ENCODE data around the gene EEF1AKMT3.

Gene EEF1AKMT3

DNA sequence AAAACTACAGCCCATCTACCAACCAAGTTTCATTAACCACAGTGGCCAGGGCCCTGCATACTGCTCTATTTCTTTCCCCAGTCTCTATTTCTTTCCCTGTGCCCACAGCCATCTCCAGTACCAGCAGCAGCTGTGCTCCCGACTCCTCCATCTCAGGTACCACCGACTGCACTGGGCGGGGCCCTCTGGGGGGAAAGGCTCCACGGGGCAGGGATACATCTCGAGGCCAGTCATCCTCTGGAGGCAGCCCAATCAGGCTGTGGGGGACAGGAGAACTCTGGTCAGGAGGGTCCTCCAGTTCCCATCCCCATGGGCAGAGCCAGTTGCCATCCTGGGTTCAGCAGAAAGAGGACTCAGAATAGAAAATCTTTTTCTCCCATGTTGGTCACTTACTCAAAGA, 23.4 kb upstream of the EEF1AKMT3 start:
- H4K20me1 ChIP-seq (ENCODE audit: insufficient read depth, low read length): no peaks in the 10 kb centered on the region

DNA sequence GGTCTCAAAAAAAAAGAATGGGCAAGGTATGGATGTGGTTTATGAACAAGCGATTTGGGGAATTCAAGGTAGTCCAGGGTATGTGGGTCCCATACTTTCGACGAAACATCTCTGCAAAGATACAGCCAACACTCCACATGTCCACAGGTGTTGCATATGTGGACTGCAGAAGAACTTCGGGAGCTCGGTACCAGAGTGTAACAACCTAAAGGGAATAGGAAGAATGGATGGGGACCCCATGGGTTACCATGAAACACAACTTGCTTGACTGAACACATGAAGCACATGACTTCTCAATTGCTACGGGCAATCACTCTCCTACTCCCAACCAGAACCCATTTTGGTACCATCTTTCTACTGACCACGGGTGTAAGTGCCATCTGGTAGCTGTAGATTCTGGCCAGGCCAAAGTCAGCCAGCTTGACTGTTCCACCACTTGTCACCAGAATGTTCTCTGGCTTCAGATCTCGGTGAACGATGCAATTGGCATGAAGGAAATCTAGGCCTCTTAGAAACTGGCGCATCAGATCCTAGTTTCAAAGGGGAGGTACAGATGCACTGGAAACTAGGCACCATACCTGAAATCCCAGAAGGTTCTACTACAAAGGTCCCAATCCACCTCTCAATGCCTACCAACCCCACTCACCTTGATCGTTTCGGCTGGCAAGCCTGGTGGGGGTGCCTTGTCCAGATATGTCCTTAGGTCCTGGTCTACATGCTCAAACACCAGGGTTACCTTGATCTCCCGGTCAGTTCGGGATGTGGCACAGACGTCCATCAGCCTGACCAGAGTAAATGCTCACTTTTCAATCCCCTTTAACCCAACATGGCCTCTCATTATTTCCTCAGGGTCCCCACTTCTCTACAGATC, 21.6 kb upstream of the EEF1AKMT3 start:
- Histone ChIP-seq H3K79me2 (ENCODE audit: low read length) (peaks cover 36% of the 10 kb centered on the region), H3K4me2 (ENCODE audit: low read depth, low read length) (peak overlapping the region; percentile 70), H3K9me2 (replicated peaks; ENCODE audit: insufficient read depth, low read length) (no peaks in the 10 kb centered on the region), H2AFZ (ENCODE audit: low read length) (no peak overlapping the region), H3F3A (ENCODE audit: insufficient read depth, low read length) (peaks cover 38% of the 10 kb centered on the region), H3K4me3 (ENCODE audit: low read length) (peak overlapping the region; percentile 72), H3K36me3 (replicated peaks; ENCODE audit: insufficient read depth, low read length) (peaks cover 7% of the 10 kb centered on the region; the same call in 1 of the 2 replicates), H3K9me3 (replicated peaks; ENCODE audit: insufficient read depth, low read length) (no peaks in the 10 kb centered on the region), H3K9ac (ENCODE audit: low read length) (peak overlapping the region; percentile 88), H3K27me3 (replicated peaks; ENCODE audit: insufficient read depth, low read length) (no peaks in the 10 kb centered on the region), H3K27ac (ENCODE audit: low read length) (peak overlapping the region; percentile 44; the same call in 1 of the 2 replicates), H4K20me1 (ENCODE audit: insufficient read depth, low read length) (no peaks in the 10 kb centered on the region), H3K4me1 (ENCODE audit: low read length) (peaks cover 28% of the 10 kb centered on the region)
- TF ChIP-seq EZH2 (optimal IDR thresholded peaks at IDR 0.05; ENCODE audit: low read depth, low read length): no peak
- no peak for TF ChIP-seq EZH2phosphoT487 (IDR thresholded peaks at IDR 0.05; ENCODE audit: low read length)
- TF ChIP-seq, protein P1, sequence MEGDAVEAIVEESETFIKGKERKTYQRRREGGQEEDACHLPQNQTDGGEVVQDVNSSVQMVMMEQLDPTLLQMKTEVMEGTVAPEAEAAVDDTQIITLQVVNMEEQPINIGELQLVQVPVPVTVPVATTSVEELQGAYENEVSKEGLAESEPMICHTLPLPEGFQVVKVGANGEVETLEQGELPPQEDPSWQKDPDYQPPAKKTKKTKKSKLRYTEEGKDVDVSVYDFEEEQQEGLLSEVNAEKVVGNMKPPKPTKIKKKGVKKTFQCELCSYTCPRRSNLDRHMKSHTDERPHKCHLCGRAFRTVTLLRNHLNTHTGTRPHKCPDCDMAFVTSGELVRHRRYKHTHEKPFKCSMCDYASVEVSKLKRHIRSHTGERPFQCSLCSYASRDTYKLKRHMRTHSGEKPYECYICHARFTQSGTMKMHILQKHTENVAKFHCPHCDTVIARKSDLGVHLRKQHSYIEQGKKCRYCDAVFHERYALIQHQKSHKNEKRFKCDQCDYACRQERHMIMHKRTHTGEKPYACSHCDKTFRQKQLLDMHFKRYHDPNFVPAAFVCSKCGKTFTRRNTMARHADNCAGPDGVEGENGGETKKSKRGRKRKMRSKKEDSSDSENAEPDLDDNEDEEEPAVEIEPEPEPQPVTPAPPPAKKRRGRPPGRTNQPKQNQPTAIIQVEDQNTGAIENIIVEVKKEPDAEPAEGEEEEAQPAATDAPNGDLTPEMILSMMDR (IDR thresholded peaks at IDR 0.05; ENCODE audit: low read length): no peak
- no peak for DNase-seq

More for the DNA sequence above, 23.4 kb upstream of the EEF1AKMT3 start:
- H3K4me3 ChIP-seq (ENCODE audit: low read length): no peak overlapping the region
- no peak overlapping the region for H3K4me2 ChIP-seq (ENCODE audit: low read depth, low read length)
- peaks cover 23% of the 10 kb centered on the region for H3K4me1 ChIP-seq (ENCODE audit: low read length)
- no peak overlapping the region for H3K9ac ChIP-seq (ENCODE audit: low read length)
- no peak overlapping the region for H3K27ac ChIP-seq (ENCODE audit: low read length)
- no peak overlapping the region for H2AFZ ChIP-seq (ENCODE audit: low read length)
- H3F3A ChIP-seq (ENCODE audit: insufficient read depth, low read length): peaks cover 37% of the 10 kb centered on the region
- H3K9me3 ChIP-seq (replicated peaks; ENCODE audit: insufficient read depth, low read length): no peaks in the 10 kb centered on the region
- H3K79me2 ChIP-seq (ENCODE audit: low read length): peaks cover 45% of the 10 kb centered on the region
- no peak for TF ChIP-seq EZH2phosphoT487 (IDR thresholded peaks at IDR 0.05; ENCODE audit: low read length)
- DNase-seq: no peak
- no peaks in the 10 kb centered on the region for H3K27me3 ChIP-seq (replicated peaks; ENCODE audit: insufficient read depth, low read length)
- peaks cover 7% of the 10 kb centered on the region; the same call in 1 of the 2 replicates for H3K36me3 ChIP-seq (replicated peaks; ENCODE audit: insufficient read depth, low read length)
- no peaks in the 10 kb centered on the region for H3K9me2 ChIP-seq (replicated peaks; ENCODE audit: insufficient read depth, low read length)

DNA sequence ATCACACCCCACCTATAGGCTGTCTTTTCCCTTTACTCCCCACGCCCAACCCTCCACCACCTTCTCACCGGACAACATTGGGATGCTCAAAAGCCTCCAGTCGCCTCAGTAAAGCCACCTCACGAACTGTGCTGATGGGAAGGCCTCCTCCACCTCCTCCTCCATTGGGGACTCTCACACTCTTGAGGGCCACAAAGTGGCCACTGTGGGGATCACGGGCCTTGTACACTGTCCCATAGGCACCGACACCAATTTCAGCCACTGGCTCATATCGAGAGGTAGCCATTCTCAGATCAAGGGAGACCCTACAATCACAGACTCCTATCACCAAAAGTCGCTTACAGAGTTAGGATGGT, 21.0 kb upstream of the EEF1AKMT3 start:
- Histone ChIP-seq H3K4me1 (ENCODE audit: low read length) (peaks cover 28% of the 10 kb centered on the region), H2AFZ (ENCODE audit: low read length) (peak overlapping the region; percentile 60), H3K36me3 (replicated peaks; ENCODE audit: insufficient read depth, low read length) (peaks cover 7% of the 10 kb centered on the region; the same call in 1 of the 2 replicates), H3K79me2 (ENCODE audit: low read length) (peaks cover 34% of the 10 kb centered on the region), H3K9ac (ENCODE audit: low read length) (peak overlapping the region; percentile 88), H3K9me2 (replicated peaks; ENCODE audit: insufficient read depth, low read length) (no peaks in the 10 kb centered on the region), H4K20me1 (ENCODE audit: insufficient read depth, low read length) (no peaks in the 10 kb centered on the region), H3K4me2 (ENCODE audit: low read depth, low read length) (peak overlapping the region; percentile 70), H3K4me3 (ENCODE audit: low read length) (peak overlapping the region; percentile 72), H3K27ac (ENCODE audit: low read length) (peak overlapping the region; percentile 44; the same call in 1 of the 2 replicates), H3K27me3 (replicated peaks; ENCODE audit: insufficient read depth, low read length) (no peaks in the 10 kb centered on the region), H3F3A (ENCODE audit: insufficient read depth, low read length) (peaks cover 38% of the 10 kb centered on the region), H3K9me3 (replicated peaks; ENCODE audit: insufficient read depth, low read length) (no peaks in the 10 kb centered on the region)
- no peak for TF ChIP-seq EZH2 (optimal IDR thresholded peaks at IDR 0.05; ENCODE audit: low read depth, low read length)
- TF ChIP-seq, protein P1 (IDR thresholded peaks at IDR 0.05; ENCODE audit: low read length): no peak
- no peak for TF ChIP-seq EZH2phosphoT487 (IDR thresholded peaks at IDR 0.05; ENCODE audit: low read length)
- no peak for DNase-seq

All from MM.1S (cell line).